Fibroblast of mammary gland (primary cell): ENCODE results near the gene FIGN.

Experiments
- DNase-seq: peaks from one replicate; pipeline ENCODE4 v3.0.0-alpha.2; 2010; ENCODE audit warnings: low read depth
- H3K4me3 ChIP-seq: 2 replicates; pipeline ENCODE4 v1.5.1; 2011; ENCODE audit warnings: low read depth, mild to moderate bottlenecking, low read length, moderate library complexity; ENCODE audit not compliant: control insufficient read depth
- TF ChIP-seq, protein P1 (sequence below): conservative IDR thresholded peaks from 2 replicates; pipeline ENCODE4 v1.5.1; 2011; ENCODE audit warnings: low read depth, low read length, inconsistent platforms; ENCODE audit not compliant: control insufficient read depth, insufficient read depth

FIGN gene

GRCh38 chr2:163748420-163748819, 12.6 kb upstream of the FIGN start:
- DNase-seq = no peak
- H3K4me3 ChIP-seq = no peak overlapping the region
- TF ChIP-seq, protein P1, sequence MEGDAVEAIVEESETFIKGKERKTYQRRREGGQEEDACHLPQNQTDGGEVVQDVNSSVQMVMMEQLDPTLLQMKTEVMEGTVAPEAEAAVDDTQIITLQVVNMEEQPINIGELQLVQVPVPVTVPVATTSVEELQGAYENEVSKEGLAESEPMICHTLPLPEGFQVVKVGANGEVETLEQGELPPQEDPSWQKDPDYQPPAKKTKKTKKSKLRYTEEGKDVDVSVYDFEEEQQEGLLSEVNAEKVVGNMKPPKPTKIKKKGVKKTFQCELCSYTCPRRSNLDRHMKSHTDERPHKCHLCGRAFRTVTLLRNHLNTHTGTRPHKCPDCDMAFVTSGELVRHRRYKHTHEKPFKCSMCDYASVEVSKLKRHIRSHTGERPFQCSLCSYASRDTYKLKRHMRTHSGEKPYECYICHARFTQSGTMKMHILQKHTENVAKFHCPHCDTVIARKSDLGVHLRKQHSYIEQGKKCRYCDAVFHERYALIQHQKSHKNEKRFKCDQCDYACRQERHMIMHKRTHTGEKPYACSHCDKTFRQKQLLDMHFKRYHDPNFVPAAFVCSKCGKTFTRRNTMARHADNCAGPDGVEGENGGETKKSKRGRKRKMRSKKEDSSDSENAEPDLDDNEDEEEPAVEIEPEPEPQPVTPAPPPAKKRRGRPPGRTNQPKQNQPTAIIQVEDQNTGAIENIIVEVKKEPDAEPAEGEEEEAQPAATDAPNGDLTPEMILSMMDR = no peak

GRCh38 chr2:163741435-163741834, 5.6 kb upstream of the FIGN start:
- no peak overlapping the region for H3K4me3 ChIP-seq
- DNase-seq = no peak
- TF ChIP-seq, protein P1 = no peak

DNA sequence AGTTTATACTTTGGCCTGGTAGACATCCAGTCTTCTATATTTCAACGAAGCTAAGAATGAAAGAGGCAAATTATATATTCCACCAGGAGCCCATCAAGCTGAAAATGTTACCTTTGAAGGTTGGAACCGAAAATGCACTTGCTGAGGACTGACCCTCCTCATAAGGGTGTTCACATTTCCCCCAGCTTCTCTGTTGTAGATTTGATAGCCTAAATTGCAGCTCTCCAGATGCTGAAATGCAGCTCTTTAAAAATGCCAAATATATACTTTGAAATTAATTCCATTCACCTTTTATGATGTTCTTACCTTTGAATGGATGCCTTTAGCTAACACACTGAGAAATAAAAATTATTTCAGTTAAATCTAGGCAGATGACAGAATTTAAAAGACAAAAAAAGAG, 1.8 kb upstream of the FIGN start:
- DNase-seq = no peak
- H3K4me3 ChIP-seq = no peak overlapping the region
- TF ChIP-seq, protein P1 = no peak

DNA sequence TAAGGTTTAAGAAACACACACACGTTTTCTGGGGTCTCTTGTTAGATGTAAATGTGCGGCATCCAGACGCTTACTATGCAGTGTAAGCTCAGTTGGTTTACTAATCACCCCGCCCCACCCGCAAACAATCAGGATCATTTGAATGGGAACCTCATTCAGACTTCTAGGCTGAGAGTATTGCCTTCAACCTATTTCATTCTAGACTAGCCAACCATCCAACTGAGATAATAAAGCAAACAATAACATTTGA, 1.3 kb upstream of the FIGN start:
- no peak overlapping the region for H3K4me3 ChIP-seq
- DNase-seq = no peak
- TF ChIP-seq, protein P1 = no peak

- peak; percentile 19 for DNase-seq
- peak overlapping the region; percentile 89 for H3K4me3 ChIP-seq
- TF ChIP-seq, protein P1 = peak; percentile 14
These were observed 803 bp upstream of the FIGN start for GRCh38 chr2:163736433-163737189.

DNA sequence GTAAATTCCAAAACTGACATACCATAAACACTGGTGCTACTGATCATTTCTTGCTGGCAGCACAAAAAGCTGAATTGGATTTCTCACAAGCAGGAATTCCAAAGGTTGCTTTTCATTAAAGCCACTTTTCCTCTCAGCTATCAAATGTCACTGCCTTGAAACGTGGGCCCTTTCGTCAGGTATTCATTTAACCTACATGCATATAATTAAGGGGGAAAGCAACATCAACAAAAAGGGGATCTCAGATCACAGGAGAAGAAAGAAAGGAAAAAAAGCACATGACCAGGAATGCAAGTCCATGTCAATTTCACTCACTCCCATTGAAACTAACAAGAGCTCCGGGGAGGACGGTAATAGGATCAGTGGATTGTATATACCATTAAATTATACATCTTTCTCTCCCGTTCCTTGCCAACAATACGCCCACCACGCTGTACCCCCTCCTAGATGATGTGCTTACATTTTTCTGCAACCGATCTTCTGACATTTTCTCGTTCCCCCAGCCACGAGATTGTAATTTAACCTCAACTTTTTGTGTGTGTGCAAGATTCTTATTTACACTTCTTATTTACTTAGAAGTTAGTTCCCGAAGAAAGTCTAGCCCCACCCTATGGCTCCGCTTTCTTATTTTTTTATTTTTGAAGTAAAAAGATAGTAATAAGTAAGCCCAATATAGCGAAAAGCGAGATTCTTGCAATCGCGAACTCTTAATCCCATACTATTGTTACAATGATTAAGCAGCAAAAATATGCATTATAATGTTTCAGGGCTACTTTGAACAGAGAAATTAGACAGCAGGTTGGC, 725 bp downstream of the FIGN start:
- H3K4me3 ChIP-seq = peak overlapping the region; percentile 89
- TF ChIP-seq, protein P1 = no peak
- DNase-seq = peak; percentile 28

DNA sequence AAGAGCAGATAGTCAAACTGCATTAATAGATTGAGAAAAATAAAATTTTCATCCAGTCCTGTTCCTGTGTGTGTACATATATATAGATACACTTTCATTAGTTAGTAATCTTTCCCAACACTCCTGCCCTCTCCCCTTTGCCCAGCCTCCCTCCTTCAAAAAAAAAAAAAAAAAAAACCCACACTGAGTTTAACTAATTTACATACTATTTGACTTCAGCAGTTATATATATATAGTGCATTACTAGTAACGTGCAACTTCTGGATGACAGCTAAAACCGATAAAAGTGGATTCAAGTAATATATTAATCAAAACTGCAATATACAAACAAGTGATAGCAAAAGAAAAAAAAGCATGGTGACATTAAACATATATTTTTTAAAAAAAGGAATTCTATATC, 1.4 kb downstream of the FIGN start:
- peak overlapping the region; percentile 89 for H3K4me3 ChIP-seq
- no peak for DNase-seq
- TF ChIP-seq, protein P1 = no peak
